ENCODE measurements around the gene LST1.
A peak's percentile ranks its signal among the peaks of the same experiment; 100 is the strongest.

The LST1 gene

DNA sequence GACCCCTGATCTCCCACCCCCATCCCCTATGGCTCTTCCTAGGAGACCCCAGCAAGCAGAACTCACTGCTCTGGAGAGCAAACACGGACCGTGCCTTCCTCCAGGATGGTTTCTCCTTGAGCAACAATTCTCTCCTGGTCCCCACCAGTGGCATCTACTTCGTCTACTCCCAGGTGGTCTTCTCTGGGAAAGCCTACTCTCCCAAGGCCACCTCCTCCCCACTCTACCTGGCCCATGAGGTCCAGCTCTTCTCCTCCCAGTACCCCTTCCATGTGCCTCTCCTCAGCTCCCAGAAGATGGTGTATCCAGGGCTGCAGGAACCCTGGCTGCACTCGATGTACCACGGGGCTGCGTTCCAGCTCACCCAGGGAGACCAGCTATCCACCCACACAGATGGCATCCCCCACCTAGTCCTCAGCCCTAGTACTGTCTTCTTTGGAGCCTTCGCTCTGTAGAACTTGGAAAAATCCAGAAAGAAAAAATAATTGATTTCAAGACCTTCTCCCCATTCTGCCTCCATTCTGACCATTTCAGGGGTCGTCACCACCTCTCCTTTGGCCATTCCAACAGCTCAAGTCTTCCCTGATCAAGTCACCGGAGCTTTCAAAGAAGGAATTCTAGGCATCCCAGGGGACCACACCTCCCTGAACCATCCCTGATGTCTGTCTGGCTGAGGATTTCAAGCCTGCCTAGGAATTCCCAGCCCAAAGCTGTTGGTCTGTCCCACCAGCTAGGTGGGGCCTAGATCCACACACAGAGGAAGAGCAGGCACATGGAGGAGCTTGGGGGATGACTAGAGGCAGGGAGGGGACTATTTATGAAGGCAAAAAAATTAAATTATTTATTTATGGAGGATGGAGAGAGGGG, 12.6 kb upstream of the LST1 start:
- H3K4me3 ChIP-seq (ENCODE audit: low read depth, low read length), result peak overlapping the region; percentile 55
- no peak for DNase-seq (ENCODE audit: low read depth)
- TF ChIP-seq, protein P1, sequence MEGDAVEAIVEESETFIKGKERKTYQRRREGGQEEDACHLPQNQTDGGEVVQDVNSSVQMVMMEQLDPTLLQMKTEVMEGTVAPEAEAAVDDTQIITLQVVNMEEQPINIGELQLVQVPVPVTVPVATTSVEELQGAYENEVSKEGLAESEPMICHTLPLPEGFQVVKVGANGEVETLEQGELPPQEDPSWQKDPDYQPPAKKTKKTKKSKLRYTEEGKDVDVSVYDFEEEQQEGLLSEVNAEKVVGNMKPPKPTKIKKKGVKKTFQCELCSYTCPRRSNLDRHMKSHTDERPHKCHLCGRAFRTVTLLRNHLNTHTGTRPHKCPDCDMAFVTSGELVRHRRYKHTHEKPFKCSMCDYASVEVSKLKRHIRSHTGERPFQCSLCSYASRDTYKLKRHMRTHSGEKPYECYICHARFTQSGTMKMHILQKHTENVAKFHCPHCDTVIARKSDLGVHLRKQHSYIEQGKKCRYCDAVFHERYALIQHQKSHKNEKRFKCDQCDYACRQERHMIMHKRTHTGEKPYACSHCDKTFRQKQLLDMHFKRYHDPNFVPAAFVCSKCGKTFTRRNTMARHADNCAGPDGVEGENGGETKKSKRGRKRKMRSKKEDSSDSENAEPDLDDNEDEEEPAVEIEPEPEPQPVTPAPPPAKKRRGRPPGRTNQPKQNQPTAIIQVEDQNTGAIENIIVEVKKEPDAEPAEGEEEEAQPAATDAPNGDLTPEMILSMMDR (IDR thresholded peaks at IDR 0.05; ENCODE audit: low read depth, low read length, missing control alignments), result no peak

DNA sequence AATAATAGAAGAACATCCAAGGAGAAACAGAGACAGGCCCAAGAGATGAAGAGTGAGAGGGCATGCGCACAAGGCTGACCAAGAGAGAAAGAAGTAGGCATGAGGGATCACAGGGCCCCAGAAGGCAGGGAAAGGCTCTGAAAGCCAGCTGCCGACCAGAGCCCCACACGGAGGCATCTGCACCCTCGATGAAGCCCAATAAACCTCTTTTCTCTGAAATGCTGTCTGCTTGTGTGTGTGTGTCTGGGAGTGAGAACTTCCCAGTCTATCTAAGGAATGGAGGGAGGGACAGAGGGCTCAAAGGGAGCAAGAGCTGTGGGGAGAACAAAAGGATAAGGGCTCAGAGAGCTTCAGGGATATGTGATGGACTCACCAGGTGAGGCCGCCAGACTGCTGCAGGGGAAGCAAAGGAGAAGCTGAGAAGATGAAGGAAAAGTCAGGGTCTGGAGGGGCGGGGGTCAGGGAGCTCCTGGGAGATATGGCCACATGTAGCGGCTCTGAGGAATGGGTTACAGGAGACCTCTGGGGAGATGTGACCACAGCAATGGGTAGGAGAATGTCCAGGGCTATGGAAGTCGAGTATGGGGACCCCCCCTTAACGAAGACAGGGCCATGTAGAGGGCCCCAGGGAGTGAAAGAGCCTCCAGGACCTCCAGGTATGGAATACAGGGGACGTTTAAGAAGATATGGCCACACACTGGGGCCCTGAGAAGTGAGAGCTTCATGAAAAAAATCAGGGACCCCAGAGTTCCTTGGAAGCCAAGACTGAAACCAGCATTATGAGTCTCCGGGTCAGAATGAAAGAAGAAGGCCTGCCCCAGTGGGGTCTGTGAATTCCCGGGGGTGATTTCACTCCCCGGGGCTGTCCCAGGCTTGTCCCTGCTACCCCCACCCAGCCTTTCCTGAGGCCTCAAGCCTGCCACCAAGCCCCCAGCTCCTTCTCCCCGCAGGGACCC, 11.7 kb upstream of the LST1 start:
- no peak for DNase-seq (ENCODE audit: low read depth)
- peak overlapping the region; percentile 79 for H3K4me3 ChIP-seq (ENCODE audit: low read depth, low read length)
- TF ChIP-seq, protein P1 (IDR thresholded peaks at IDR 0.05; ENCODE audit: low read depth, low read length, missing control alignments), result peak; percentile 10

DNA sequence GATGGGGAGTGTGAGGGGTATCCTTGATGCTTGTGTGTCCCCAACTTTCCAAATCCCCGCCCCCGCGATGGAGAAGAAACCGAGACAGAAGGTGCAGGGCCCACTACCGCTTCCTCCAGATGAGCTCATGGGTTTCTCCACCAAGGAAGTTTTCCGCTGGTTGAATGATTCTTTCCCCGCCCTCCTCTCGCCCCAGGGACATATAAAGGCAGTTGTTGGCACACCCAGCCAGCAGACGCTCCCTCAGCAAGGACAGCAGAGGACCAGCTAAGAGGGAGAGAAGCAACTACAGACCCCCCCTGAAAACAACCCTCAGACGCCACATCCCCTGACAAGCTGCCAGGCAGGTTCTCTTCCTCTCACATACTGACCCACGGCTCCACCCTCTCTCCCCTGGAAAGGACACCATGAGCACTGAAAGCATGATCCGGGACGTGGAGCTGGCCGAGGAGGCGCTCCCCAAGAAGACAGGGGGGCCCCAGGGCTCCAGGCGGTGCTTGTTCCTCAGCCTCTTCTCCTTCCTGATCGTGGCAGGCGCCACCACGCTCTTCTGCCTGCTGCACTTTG, 10.7 kb upstream of the LST1 start, which contains the start of gene TNF:
Gene TNF (plus strand): TSS at position 231 of the 567 bp plus-strand sequence. CDS start 177 bp downstream, at position 408.
- TF ChIP-seq, protein P1 (IDR thresholded peaks at IDR 0.05; ENCODE audit: low read depth, low read length, missing control alignments), result no peak
- peak within 1 kb of the TSS; percentile 79 for H3K4me3 ChIP-seq (ENCODE audit: low read depth, low read length)
- peak; percentile 71 for DNase-seq (ENCODE audit: low read depth)

DNA sequence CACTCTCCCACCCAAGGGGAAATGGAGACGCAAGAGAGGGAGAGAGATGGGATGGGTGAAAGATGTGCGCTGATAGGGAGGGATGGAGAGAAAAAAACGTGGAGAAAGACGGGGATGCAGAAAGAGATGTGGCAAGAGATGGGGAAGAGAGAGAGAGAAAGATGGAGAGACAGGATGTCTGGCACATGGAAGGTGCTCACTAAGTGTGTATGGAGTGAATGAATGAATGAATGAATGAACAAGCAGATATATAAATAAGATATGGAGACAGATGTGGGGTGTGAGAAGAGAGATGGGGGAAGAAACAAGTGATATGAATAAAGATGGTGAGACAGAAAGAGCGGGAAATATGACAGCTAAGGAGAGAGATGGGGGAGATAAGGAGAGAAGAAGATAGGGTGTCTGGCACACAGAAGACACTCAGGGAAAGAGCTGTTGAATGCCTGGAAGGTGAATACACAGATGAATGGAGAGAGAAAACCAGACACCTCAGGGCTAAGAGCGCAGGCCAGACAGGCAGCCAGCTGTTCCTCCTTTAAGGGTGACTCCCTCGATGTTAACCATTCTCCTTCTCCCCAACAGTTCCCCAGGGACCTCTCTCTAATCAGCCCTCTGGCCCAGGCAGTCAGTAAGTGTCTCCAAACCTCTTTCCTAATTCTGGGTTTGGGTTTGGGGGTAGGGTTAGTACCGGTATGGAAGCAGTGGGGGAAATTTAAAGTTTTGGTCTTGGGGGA, 10.0 kb upstream of the LST1 start:
- DNase-seq (ENCODE audit: low read depth), result no peak
- TF ChIP-seq, protein P1 (IDR thresholded peaks at IDR 0.05; ENCODE audit: low read depth, low read length, missing control alignments), result no peak
- H3K4me3 ChIP-seq (ENCODE audit: low read depth, low read length), result peak overlapping the region; percentile 79

DNA sequence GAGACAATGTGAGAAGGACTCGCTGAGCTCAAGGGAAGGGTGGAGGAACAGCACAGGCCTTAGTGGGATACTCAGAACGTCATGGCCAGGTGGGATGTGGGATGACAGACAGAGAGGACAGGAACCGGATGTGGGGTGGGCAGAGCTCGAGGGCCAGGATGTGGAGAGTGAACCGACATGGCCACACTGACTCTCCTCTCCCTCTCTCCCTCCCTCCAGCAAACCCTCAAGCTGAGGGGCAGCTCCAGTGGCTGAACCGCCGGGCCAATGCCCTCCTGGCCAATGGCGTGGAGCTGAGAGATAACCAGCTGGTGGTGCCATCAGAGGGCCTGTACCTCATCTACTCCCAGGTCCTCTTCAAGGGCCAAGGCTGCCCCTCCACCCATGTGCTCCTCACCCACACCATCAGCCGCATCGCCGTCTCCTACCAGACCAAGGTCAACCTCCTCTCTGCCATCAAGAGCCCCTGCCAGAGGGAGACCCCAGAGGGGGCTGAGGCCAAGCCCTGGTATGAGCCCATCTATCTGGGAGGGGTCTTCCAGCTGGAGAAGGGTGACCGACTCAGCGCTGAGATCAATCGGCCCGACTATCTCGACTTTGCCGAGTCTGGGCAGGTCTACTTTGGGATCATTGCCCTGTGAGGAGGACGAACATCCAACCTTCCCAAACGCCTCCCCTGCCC, 9.0 kb upstream of the LST1 start:
- TF ChIP-seq, protein P1 (IDR thresholded peaks at IDR 0.05; ENCODE audit: low read depth, low read length, missing control alignments), result no peak
- no peak for DNase-seq (ENCODE audit: low read depth)
- peak overlapping the region; percentile 79 for H3K4me3 ChIP-seq (ENCODE audit: low read depth, low read length)

Measured in GM12864 (cell line).